GM19193 (cell line): ENCODE measurements around the gene TRIM47.

ENCODE experiments used
- POLR2A ChIP-seq: IDR thresholded peaks from 4 replicates; pipeline ENCODE4 v1.6.1; 2011; ENCODE audit not compliant: insufficient read depth, insufficient read length; ENCODE audit errors: extremely low read depth

Gene TRIM47

GRCh38 chr17:75834279-75834920, 44.0 kb downstream of the TRIM47 start:
- no peak for TF ChIP-seq POLR2A

- TF ChIP-seq POLR2A: no peak
Observed at GRCh38 chr17:75832652-75833400, 45.6 kb downstream of the TRIM47 start.

- TF ChIP-seq POLR2A: no peak
Observed at GRCh38 chr17:75832164-75832651, 46.2 kb downstream of the TRIM47 start.

GRCh38 chr17:75831032-75831571, 47.3 kb downstream of the TRIM47 start:
- no peak for TF ChIP-seq POLR2A

GRCh38 chr17:75830164-75831031, 48.0 kb downstream of the TRIM47 start:
- TF ChIP-seq POLR2A: no peak

- TF ChIP-seq POLR2A: no peak
Observed at GRCh38 chr17:75829747-75830146, 48.6 kb downstream of the TRIM47 start.

GRCh38 chr17:75828741-75829140, 49.6 kb downstream of the TRIM47 start:
- no peak for TF ChIP-seq POLR2A

DNA sequence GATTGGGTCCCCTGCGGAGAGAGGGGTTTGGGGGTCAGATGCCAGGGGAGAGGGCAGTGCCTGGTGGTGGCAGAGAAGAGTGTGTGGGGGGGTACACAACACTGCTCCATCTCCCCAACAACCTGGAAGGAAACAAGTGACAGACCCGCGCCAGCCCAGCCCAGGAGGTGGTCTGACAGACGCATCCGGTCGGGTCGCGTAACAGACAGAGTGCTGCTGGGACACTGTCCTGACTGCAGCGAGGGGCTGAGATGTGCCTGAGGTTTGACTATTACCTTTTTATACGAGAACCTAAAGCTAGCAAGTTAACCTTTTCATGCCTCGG, 50.3 kb downstream of the TRIM47 start:
- no peak for TF ChIP-seq POLR2A

DNA sequence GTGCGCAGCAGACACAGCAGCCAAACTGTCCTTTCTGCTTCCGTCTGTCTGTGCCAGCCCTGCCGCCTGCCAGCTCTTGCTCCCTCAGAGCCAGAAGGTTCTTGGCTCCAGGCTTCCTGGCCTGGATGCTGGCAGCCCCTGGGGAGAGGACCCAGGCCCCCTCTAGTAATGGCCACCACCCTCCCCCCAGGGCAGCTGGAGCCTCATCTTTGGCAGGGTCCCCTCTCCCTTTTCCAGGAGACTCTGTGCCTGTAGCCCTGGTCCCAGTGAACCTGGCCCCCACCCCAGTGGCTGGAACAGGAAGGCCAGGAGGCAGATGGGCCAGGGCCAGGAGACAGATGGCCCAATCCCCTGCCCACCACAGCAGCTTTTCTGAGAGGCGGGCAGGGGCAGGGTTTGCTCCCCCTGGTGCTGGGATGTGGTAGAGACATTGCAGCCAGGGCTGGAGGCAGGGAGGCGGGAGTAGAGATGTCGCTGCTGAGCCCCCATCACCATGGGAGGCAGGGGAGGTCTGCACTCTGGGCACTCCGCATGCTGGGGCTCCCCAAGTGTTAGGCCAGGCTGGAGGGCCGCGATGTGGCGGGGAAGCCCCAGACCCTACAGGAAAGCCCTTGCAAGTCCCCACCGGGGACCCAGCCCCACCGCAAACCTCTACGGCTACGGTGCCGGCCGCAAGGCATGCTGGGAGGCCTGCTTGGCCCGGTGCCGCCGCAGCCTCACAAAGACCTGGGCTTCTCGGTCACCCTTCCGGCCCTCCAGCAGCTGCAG, 50.9 kb downstream of the TRIM47 start:
- TF ChIP-seq POLR2A: no peak

DNA sequence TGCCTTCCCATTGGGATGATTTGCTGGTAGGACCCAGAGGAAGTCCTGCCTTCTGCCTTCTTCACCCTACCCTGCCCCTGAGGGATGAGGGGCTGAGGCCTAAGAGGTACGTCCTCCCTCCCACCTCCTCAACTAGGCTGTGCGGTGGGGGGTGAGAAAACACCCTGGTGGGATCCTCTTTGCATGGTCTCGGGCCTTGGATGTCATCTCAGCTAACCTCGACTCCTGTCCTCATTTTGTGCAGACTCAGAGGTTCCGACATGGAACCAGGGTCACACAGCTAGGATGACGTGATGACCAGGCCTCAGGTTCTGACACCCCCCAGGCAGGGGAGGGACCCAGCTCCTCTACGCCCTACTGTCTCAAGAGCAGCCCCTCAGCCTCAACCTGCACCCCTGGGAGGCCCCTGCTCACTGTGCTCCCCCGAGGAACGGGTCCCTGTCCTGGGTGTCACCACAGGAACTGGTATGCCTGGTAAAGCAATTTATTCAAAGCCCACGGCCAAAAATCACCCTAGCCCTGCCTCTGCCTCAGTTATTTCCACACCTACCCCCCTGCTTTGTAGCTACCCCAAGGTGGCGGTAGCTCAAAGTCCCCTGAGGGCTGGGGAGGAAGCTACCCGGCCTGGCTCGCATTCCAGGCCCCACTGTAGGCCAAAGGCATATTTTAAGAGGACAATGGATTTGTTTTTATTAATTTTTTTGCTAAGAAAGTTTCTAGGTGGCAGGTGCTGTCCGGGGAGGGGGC, 51.6 kb downstream of the TRIM47 start:
- no peak for TF ChIP-seq POLR2A

DNA sequence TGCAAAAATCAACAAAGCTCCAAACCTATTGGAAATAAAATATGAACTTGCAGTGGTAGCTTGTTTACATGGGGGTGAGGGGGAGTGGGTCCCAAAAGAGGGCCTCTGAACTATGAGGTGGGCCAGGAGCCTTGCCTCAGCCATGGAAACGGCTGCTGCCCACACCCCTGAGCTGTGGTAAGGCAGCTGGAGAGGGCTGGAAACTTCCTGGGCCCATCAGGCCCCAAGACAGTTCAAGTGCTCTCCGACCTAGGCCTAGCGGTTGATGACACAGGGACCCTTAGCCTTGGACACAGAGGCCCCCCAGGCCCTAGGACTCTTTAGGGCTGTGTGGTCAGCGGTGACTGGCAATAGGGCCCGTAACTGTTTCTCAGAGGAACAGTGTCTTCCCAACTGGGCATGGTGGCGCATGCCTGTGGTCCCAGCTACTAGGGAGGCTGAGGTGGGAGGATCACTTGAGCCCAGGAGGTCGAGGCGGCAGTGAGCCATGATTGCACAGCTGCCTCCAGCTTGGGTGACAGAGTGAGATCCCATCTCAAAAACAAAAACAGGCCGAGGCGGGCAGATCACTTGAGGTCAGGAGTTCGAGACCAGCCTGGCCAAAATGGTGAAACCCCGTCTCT, 52.5 kb downstream of the TRIM47 start:
- TF ChIP-seq POLR2A: no peak

DNA sequence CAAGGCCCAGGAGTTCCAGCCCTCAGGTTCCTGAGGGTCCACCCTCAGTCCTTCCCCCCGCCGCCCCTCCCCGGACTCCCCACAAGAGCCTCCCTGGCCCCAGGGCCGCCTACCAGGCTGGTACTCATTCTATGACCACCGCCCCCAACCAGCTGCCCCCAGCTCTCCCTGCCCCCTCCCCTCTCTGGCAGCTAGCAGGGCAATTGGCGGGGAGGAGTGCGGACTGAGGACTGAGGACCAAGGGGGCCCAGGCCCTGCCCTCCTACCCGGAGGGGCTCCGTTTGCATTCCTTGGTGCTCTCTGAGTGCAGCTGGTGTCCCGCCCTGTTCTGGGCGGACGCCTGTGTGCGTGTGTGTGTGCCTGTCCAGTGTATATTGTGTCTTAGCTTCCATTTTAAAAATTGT, 53.2 kb downstream of the TRIM47 start:
- TF ChIP-seq POLR2A: no peak

GRCh38 chr17:75824666-75825065, 53.7 kb downstream of the TRIM47 start:
- TF ChIP-seq POLR2A: no peak
